HG03280 (cell line): ENCODE results near the gene NRK.
"Not testable (repeated sequence)": the region's sequence is repeated elsewhere in the genome, so short reads cannot be mapped to it uniquely, and the experiment has no call there.

Source experiments
- ATAC-seq: cut with Tn5 transposase; IDR thresholded peaks from one replicate; pipeline ENCODE4 v1.9.1; 2021; ENCODE audit warnings: mild to moderate bottlenecking, moderate library complexity; ENCODE audit not compliant: unreplicated experiment

NRK gene

GRCh38 chrX:105822138-105823091 lies at the start of gene NRK:
NRK (plus strand) TSS chrX:105822539; CDS start chrX:105822846, 307 bp downstream.
- no peak for ATAC-seq

- ATAC-seq = no peak
Measured at GRCh38 chrX:105773801-105774200, 48.5 kb upstream of the NRK start.

GRCh38 chrX:105775679-105776078 lies 46.7 kb upstream of the NRK start:
- ATAC-seq = no peak

- ATAC-seq = no peak
Measured at GRCh38 chrX:105781804-105782203, 40.5 kb upstream of the NRK start.

- not testable (repeated sequence) for ATAC-seq
Measured at GRCh38 chrX:105796877-105797276, 25.5 kb upstream of the NRK start.

GRCh38 chrX:105803891-105804290 lies 18.4 kb upstream of the NRK start:
- ATAC-seq = no peak

- ATAC-seq = not testable (repeated sequence)
Measured at GRCh38 chrX:105805655-105806054, 16.7 kb upstream of the NRK start.

- ATAC-seq = no peak
Measured at GRCh38 chrX:105816517-105816916, 5.8 kb upstream of the NRK start.

GRCh38 chrX:105820247-105820646 lies 2.1 kb upstream of the NRK start:
- ATAC-seq = no peak

- ATAC-seq = no peak
Measured at GRCh38 chrX:105821471-105822121, 743 bp upstream of the NRK start.

GRCh38 chrX:105823092-105823455 lies 735 bp downstream of the NRK start:
- no peak for ATAC-seq

GRCh38 chrX:105829011-105829410 lies 6.7 kb downstream of the NRK start:
- ATAC-seq = no peak

- ATAC-seq = no peak
Measured at GRCh38 chrX:105837232-105837631, 14.9 kb downstream of the NRK start.

GRCh38 chrX:105845631-105846030 lies 23.3 kb downstream of the NRK start:
- no peak for ATAC-seq

GRCh38 chrX:105850100-105850499 lies 27.8 kb downstream of the NRK start:
- not testable (repeated sequence) for ATAC-seq

GRCh38 chrX:105865709-105866108 lies 43.4 kb downstream of the NRK start:
- ATAC-seq = no peak

GRCh38 chrX:105869701-105870100 lies 47.4 kb downstream of the NRK start:
- no peak for ATAC-seq

- no peak for ATAC-seq
Measured at GRCh38 chrX:105870445-105870844, 48.1 kb downstream of the NRK start.

- no peak for ATAC-seq
Measured at GRCh38 chrX:105872941-105873340, 50.6 kb downstream of the NRK start.

GRCh38 chrX:105874790-105875189 lies 52.5 kb downstream of the NRK start:
- no peak for ATAC-seq

- ATAC-seq = no peak
Measured at GRCh38 chrX:105876658-105877057, 54.3 kb downstream of the NRK start.

- ATAC-seq = no peak
Measured at GRCh38 chrX:105880491-105880890, 58.2 kb downstream of the NRK start.
